Measurements from ENCODE around the gene PHF21A. TPM values are rescaled to one million over a fixed set of nuclear protein-coding genes. Genes with fewer than 3 reads are reported as not detected.

PHF21A gene
- total and polyA plus RNA-seq, 4 donors: 3.6 to 8.5 (median 6.2) TPM

- Histone ChIP-seq H3K9me3 (ENCODE audit: control insufficient read depth in 4 of 4, low read length in 3 of 4) (no peaks in the 10 kb centered on the region), H3K27me3 (ENCODE audit: control insufficient read depth in 4 of 4, insufficient read depth in 4 of 4, low read length in 3 of 4) (peaks cover 0 to 17% (median 7%) of the 10 kb centered on the region in 4 donors), H3K4me1 (ENCODE audit: control insufficient read depth in 4 of 4, insufficient read depth in 4 of 4, low read length in 3 of 4) (no peaks in the 10 kb centered on the region), H3K27ac (ENCODE audit: low read depth in 1 of 2, low read length in 2 of 2) (no peak overlapping the region), H3K36me3 (ENCODE audit: control insufficient read depth in 4 of 4, insufficient read depth in 3 of 4, low read depth in 1 of 4, low read length in 3 of 4) (no peaks in the 10 kb centered on the region), H3K9ac (ENCODE audit: low read depth in 1 of 2, low read length in 2 of 2) (no peak overlapping the region), H3K4me3 (ENCODE audit: low read depth in 1 of 3, low read length in 3 of 3) (no peak overlapping the region)
- DNase-seq (ENCODE audit: low spot score): no peak
- 35% methylated on average over 2 of the region's 2 CpGs for WGBS
- no peak for TF ChIP-seq FOXA1 (IDR thresholded peaks at IDR 0.05)
- no peak for TF ChIP-seq NR2F2 (IDR thresholded peaks at IDR 0.05)
- TF ChIP-seq HNF4G (IDR thresholded peaks at IDR 0.05): no peak
- no peak for TF ChIP-seq ZBTB33 (IDR thresholded peaks at IDR 0.05)
- TF ChIP-seq RXRA (IDR thresholded peaks at IDR 0.05): no peak
- no peak for TF ChIP-seq HNF4A (conservative IDR thresholded peaks at IDR 0.05)
- no peak for TF ChIP-seq YY1 (IDR thresholded peaks at IDR 0.05)
- no peak for TF ChIP-seq REST (IDR thresholded peaks at IDR 0.05)
- no peak for TF ChIP-seq TAF1 (conservative IDR thresholded peaks at IDR 0.05)
- TF ChIP-seq MAX (IDR thresholded peaks at IDR 0.05): no peak
- TF ChIP-seq RAD21 (IDR thresholded peaks at IDR 0.05): no peak
- no peak for TF ChIP-seq SP1 (IDR thresholded peaks at IDR 0.05)
- TF ChIP-seq FOXA2 (IDR thresholded peaks at IDR 0.05): no peak
- no peak for TF ChIP-seq CTCF (IDR thresholded peaks at IDR 0.05; ENCODE audit: low read depth, low read length, missing input control)
- no peak for TF ChIP-seq JUND (IDR thresholded peaks at IDR 0.05)
- no peak for TF ChIP-seq ATF3 (IDR thresholded peaks at IDR 0.05)
- no peak for TF ChIP-seq EGR1 (IDR thresholded peaks at IDR 0.05; ENCODE audit: low read depth in 2 of 2)
- no peak for TF ChIP-seq GABPA (IDR thresholded peaks at IDR 0.05 in 1 of 2, conservative IDR thresholded peaks at IDR 0.05 in 1 of 2)
Measured at GRCh38 chr11:46159680-46160079, 38.4 kb upstream of the PHF21A start.
